DOHH2 (cell line): ENCODE measurements around the gene DHRS7B.

Experiments used
- H3F3A ChIP-seq: fragments of 200-600 bp; sonication (generic), shearing (Covaris generic); 2 replicates; pipeline ENCODE4 v1.6.0; 2016; ENCODE audit warnings: antibody characterized with exemption, mild to moderate bottlenecking; ENCODE audit not compliant: control insufficient read depth, insufficient read depth
- H3K27ac ChIP-seq: fragments of 200-600 bp; sonication (generic); 2 replicates; pipeline ENCODE4 v1.5.1; 2014; ENCODE audit warnings: low read depth, mild to moderate bottlenecking, low read length, moderate library complexity
- H3K27me3 ChIP-seq: fragments of 200-600 bp; sonication (generic); 2 replicates; pipeline ENCODE4 v1.6.1; 2014; ENCODE audit warnings: mild to moderate bottlenecking, low read length, mixed read lengths; ENCODE audit not compliant: control insufficient read depth
- H3K36me3 ChIP-seq: fragments of 200-600 bp; sonication (generic); 2 replicates; pipeline ENCODE4 v1.6.1; 2014; ENCODE audit warnings: mild to moderate bottlenecking, low read length, moderate library complexity, mixed read lengths; ENCODE audit not compliant: control insufficient read depth
- H3K4me1 ChIP-seq: fragments of 200-600 bp; sonication (generic); 2 replicates; pipeline ENCODE4 v1.6.1; 2014; ENCODE audit warnings: mild to moderate bottlenecking, low read length, mixed read lengths; ENCODE audit not compliant: control insufficient read depth
- H3K4me2 ChIP-seq: fragments of 200-600 bp; sonication (generic); 2 replicates; pipeline ENCODE4 v1.6.0; 2014; ENCODE audit warnings: mild to moderate bottlenecking, low read length, moderate library complexity
- H3K4me3 ChIP-seq: fragments of 200-600 bp; sonication (generic); 2 replicates; pipeline ENCODE4 v1.5.1; 2014; ENCODE audit warnings: mild to moderate bottlenecking, low read length, mixed read lengths
- H3K79me2 ChIP-seq: fragments of 200-600 bp; sonication (generic); 2 replicates; pipeline ENCODE4 v1.6.1; 2014; ENCODE audit warnings: mild to moderate bottlenecking, low read length, mixed read lengths; ENCODE audit not compliant: control insufficient read depth
- H3K9me2 ChIP-seq: fragments of 200-600 bp; sonication (generic); replicated peaks from 2 replicates; pipeline ENCODE4 v1.6.1; 2014; ENCODE audit warnings: mild to moderate bottlenecking, low read length, mixed read lengths; ENCODE audit not compliant: control insufficient read depth
- H3K9me3 ChIP-seq: fragments of 200-600 bp; sonication (generic); 2 replicates; pipeline ENCODE4 v1.6.1; 2014; ENCODE audit warnings: antibody characterized with exemption, low read length, mixed read lengths; ENCODE audit not compliant: control insufficient read depth, insufficient read depth
- H4K20me1 ChIP-seq: fragments of 200-600 bp; sonication (generic); 2 replicates; pipeline ENCODE4 v1.6.0; 2014; ENCODE audit warnings: low read depth, mild to moderate bottlenecking, antibody characterized with exemption, low read length, moderate library complexity; ENCODE audit not compliant: control insufficient read depth, insufficient read depth
- EZH2phosphoT487 ChIP-seq: fragments of 200-600 bp; sonication (generic); IDR thresholded peaks from 2 replicates; pipeline ENCODE4 v1.6.1; 2017; ENCODE audit warnings: borderline replicate concordance, mild to moderate bottlenecking, antibody characterized with exemption, low read length, moderate library complexity, mixed read lengths
- TF ChIP-seq, protein P1 (sequence below): fragments of 200-600 bp; sonication (generic); IDR thresholded peaks from one replicate; pipeline ENCODE4 v1.5.1; 2014; ENCODE audit warnings: antibody characterized with exemption, mild to moderate bottlenecking, low read depth, low read length; ENCODE audit not compliant: poor library complexity, severe bottlenecking

Gene DHRS7B

DNA sequence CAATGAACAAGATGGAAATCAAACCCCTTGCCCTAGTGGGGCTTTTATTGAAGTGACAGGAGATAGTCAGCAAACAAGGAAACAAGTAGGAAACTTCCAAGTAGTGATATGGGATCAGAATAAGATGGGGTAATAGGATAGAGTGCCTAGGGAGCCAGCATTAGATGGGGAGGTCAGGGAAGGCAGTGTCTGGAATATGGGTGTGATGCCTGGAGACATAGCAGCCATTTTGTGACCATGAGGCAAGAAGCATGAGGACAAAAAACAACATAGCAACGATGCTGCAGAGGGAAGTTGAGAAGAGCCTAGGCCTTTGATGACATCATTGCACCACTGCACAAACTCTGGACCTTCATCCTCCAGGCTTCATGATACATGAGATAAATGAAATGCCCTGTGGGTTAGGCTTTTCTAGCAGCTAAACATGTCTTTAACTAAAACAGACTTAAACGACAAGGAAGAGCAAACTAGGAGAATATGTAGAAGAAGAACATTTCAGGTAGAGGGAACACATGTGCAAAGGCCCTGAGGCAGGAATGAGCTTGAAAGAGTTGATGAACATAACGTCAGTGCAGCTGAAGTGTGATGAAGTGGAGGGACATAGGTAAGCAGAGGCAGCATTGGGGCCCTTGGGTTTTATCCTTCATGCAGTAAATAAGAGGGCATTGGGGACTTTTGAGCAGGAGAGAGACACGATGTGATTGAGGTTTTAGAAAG is 105.4 kb downstream of the DHRS7B start:
- no peaks in the 10 kb centered on the region for H3K27me3 ChIP-seq
- H3K27ac ChIP-seq, result no peak overlapping the region
- no peaks in the 10 kb centered on the region for H3K9me2 ChIP-seq
- no peaks in the 10 kb centered on the region for H3K79me2 ChIP-seq
- no peaks in the 10 kb centered on the region for H3F3A ChIP-seq
- no peak for TF ChIP-seq EZH2phosphoT487
- TF ChIP-seq, protein P1, sequence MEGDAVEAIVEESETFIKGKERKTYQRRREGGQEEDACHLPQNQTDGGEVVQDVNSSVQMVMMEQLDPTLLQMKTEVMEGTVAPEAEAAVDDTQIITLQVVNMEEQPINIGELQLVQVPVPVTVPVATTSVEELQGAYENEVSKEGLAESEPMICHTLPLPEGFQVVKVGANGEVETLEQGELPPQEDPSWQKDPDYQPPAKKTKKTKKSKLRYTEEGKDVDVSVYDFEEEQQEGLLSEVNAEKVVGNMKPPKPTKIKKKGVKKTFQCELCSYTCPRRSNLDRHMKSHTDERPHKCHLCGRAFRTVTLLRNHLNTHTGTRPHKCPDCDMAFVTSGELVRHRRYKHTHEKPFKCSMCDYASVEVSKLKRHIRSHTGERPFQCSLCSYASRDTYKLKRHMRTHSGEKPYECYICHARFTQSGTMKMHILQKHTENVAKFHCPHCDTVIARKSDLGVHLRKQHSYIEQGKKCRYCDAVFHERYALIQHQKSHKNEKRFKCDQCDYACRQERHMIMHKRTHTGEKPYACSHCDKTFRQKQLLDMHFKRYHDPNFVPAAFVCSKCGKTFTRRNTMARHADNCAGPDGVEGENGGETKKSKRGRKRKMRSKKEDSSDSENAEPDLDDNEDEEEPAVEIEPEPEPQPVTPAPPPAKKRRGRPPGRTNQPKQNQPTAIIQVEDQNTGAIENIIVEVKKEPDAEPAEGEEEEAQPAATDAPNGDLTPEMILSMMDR, result no peak
- no peaks in the 10 kb centered on the region for H4K20me1 ChIP-seq
- H3K36me3 ChIP-seq, result no peaks in the 10 kb centered on the region
- H3K9me3 ChIP-seq, result no peaks in the 10 kb centered on the region
- H3K4me2 ChIP-seq, result no peak overlapping the region
- no peaks in the 10 kb centered on the region for H3K4me1 ChIP-seq
- H3K4me3 ChIP-seq, result no peak overlapping the region

DNA sequence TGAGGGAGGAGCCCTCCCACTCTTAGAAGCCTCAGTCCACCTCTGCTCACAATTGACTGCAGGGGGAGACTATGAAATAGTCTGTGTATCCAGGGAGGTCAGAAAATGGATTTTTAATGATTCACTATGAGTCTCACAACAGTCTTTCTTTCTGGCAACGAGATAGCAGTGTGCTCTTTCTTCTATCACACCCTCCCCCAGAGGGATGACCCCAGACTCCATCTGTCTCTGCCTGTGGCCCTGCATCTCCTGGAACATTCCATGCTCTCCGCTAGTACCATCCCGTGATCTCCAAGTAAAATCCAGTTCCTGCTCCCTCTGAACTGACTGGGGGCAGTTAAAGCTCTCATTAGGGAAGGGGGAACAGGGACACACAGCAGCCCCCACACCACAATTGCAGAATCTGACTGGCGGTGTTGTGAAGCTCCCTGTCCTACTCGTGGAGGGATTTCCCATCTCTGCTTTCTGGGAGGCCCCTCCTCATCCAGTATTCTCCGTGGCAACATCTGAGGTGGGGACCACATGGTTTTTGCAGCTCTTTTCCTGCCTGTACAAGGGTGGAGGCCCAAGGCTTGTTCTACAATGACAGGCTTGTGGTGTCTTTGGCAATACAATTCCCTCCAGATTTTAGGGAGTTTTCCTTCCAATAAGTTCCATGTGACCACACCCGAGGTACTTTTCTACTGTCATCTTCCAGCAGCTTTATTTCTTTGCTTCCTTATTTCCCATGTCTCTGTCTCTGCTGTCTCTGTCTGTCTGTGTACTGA is 107.0 kb downstream of the DHRS7B start:
- no peaks in the 10 kb centered on the region for H3K79me2 ChIP-seq
- no peak overlapping the region for H3K27ac ChIP-seq
- H3K27me3 ChIP-seq, result peaks cover 4% of the 10 kb centered on the region; the same call in 1 of the 2 replicates
- H4K20me1 ChIP-seq, result no peaks in the 10 kb centered on the region
- H3K4me2 ChIP-seq, result no peak overlapping the region
- TF ChIP-seq, protein P1, result no peak
- no peak for TF ChIP-seq EZH2phosphoT487
- no peaks in the 10 kb centered on the region for H3K4me1 ChIP-seq
- no peaks in the 10 kb centered on the region for H3F3A ChIP-seq
- no peaks in the 10 kb centered on the region for H3K9me3 ChIP-seq
- H3K9me2 ChIP-seq, result no peaks in the 10 kb centered on the region
- no peak overlapping the region for H3K4me3 ChIP-seq
- no peaks in the 10 kb centered on the region for H3K36me3 ChIP-seq

DNA sequence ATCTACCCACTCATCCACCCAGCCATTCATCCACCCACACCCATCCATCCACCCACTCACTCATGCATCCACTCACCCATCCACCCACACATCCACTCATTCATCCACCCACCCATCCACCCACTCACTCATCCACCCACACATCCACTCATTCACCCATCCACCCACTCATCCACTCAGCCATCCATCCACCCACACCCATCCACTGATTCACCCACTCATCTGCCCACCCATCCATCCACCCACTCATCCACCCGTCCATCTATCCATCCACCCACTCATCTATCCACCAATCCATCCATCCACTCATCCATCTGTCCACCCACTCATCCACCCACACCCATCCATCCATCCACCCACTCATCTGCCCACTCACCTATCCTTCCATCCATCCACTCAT is 109.2 kb downstream of the DHRS7B start:
- no peak overlapping the region for H3K4me3 ChIP-seq
- no peaks in the 10 kb centered on the region for H3F3A ChIP-seq

More for the DNA sequence above, 109.2 kb downstream of the DHRS7B start:
- Histone ChIP-seq H4K20me1 (no peaks in the 10 kb centered on the region), H3K4me2 (no peak overlapping the region), H3K36me3 (no peaks in the 10 kb centered on the region), H3K9me3 (no peaks in the 10 kb centered on the region), H3K4me1 (no peaks in the 10 kb centered on the region), H3K27ac (no peak overlapping the region), H3K9me2 (no peaks in the 10 kb centered on the region), H3K79me2 (no peaks in the 10 kb centered on the region), H3K27me3 (peaks cover 4% of the 10 kb centered on the region; the same call in 1 of the 2 replicates)
- TF ChIP-seq, protein P1, result no peak
- no peak for TF ChIP-seq EZH2phosphoT487
